Liver (tissue), 9 donors: ENCODE data around the gene CDC40. TPM values are rescaled to one million over a fixed set of nuclear protein-coding genes. Genes with fewer than 3 reads are reported as not detected.

Experiments
- DNase-seq: peaks from one replicate; pipeline ENCODE4 v3.0.0-alpha.2; 2017; ENCODE audit warnings: low spot score
- H3K27ac ChIP-seq, 2 donors: one replicate each; pipeline ENCODE4 v1.7.0; 2013; ENCODE audit warnings: inconsistent platforms in 2 of 2, low read length in 2 of 2, control low read depth in 1 of 2, low read depth in 1 of 2, mild to moderate bottlenecking in 1 of 2
- H3K27me3 ChIP-seq, 4 donors: one replicate each; pipeline versions ENCODE4 v1.6.1 to v1.7.0; 2013; ENCODE audit warnings: low read length in 3 of 4, inconsistent platforms in 1 of 4, mild to moderate bottlenecking in 1 of 4, moderate library complexity in 1 of 4; ENCODE audit not compliant: control insufficient read depth in 4 of 4, insufficient read depth in 4 of 4
- H3K36me3 ChIP-seq, 4 donors: one replicate each; pipeline versions ENCODE4 v1.6.1 to v1.7.0; 2013; ENCODE audit warnings: low read length in 3 of 4, mild to moderate bottlenecking in 3 of 4, low read depth in 1 of 4, moderate library complexity in 1 of 4; ENCODE audit not compliant: control insufficient read depth in 4 of 4, insufficient read depth in 3 of 4
- H3K4me1 ChIP-seq, 4 donors: one replicate each; pipeline versions ENCODE4 v1.6.1 to v1.7.0; 2013; ENCODE audit warnings: low read length in 3 of 4, mild to moderate bottlenecking in 3 of 4, moderate library complexity in 1 of 4; ENCODE audit not compliant: control insufficient read depth in 4 of 4, insufficient read depth in 4 of 4
- H3K4me3 ChIP-seq, 3 donors: one replicate each; pipeline versions ENCODE4 v1.6.1 to v1.7.0; 2013; ENCODE audit warnings: low read length in 3 of 3, control low read depth in 1 of 3, low read depth in 1 of 3, mild to moderate bottlenecking in 1 of 3
- H3K9ac ChIP-seq, 2 donors: one replicate each; pipeline ENCODE4 v1.7.0; 2013; ENCODE audit warnings: low read length in 2 of 2, mild to moderate bottlenecking in 2 of 2, moderate library complexity in 2 of 2, control low read depth in 1 of 2, low read depth in 1 of 2
- H3K9me3 ChIP-seq, 4 donors: one replicate each; pipeline versions ENCODE4 v1.6.1 to v1.7.0; 2013; ENCODE audit warnings: low read length in 3 of 4; ENCODE audit not compliant: control insufficient read depth in 4 of 4
- CTCF ChIP-seq: fragments of 150-350 bp; IDR thresholded peaks from 2 replicates; pipeline ENCODE4 v1.5.1; 2017; ENCODE audit warnings: improper control_type of control experiment, low read depth, low read length; ENCODE audit not compliant: missing input control
- EGR1 ChIP-seq, 2 donors: IDR thresholded peaks; 2 replicates each; pipeline ENCODE4 v1.6.1; 2016 to 2018; ENCODE audit warnings: antibody characterized with exemption in 2 of 2, low read depth in 2 of 2
- FOXA1 ChIP-seq: IDR thresholded peaks from 2 replicates; pipeline ENCODE4 v1.6.1; 2016; ENCODE audit warnings: antibody characterized with exemption
- FOXA2 ChIP-seq: IDR thresholded peaks from 2 replicates; pipeline ENCODE4 v1.6.1; 2016; ENCODE audit warnings: antibody characterized with exemption
- GABPA ChIP-seq, 2 donors: IDR thresholded peaks in 1 of 2; conservative IDR thresholded peaks in 1 of 2; 2 replicates each; pipeline ENCODE4 v1.6.1; 2016; ENCODE audit warnings: antibody characterized with exemption in 2 of 2, mild to moderate bottlenecking in 1 of 2, moderate library complexity in 1 of 2
- HNF4A ChIP-seq, 2 donors: conservative IDR thresholded peaks; 2 replicates each; pipeline ENCODE4 v1.6.1; 2016; ENCODE audit warnings: antibody characterized with exemption in 2 of 2, mild to moderate bottlenecking in 2 of 2
- HNF4G ChIP-seq: IDR thresholded peaks from 2 replicates; pipeline ENCODE4 v1.6.1; 2016; ENCODE audit warnings: antibody characterized with exemption
- NR2F2 ChIP-seq: IDR thresholded peaks from 2 replicates; pipeline ENCODE4 v1.6.1; 2016; ENCODE audit warnings: antibody characterized with exemption
- REST ChIP-seq: IDR thresholded peaks from 2 replicates; pipeline ENCODE4 v1.6.1; 2016; ENCODE audit warnings: antibody characterized with exemption, mild to moderate bottlenecking
- RXRA ChIP-seq, 2 donors: IDR thresholded peaks; 2 replicates each; pipeline ENCODE4 v1.6.1; 2017 to 2018; ENCODE audit warnings: antibody characterized with exemption in 2 of 2, mild to moderate bottlenecking in 1 of 2
- SP1 ChIP-seq: IDR thresholded peaks from 2 replicates; pipeline ENCODE4 v1.6.1; 2018; ENCODE audit warnings: antibody characterized with exemption, mild to moderate bottlenecking
- TAF1 ChIP-seq: conservative IDR thresholded peaks from 2 replicates; pipeline ENCODE4 v1.6.1; 2016; ENCODE audit warnings: antibody characterized with exemption, mild to moderate bottlenecking
- YY1 ChIP-seq: IDR thresholded peaks from 2 replicates; pipeline ENCODE4 v1.6.1; 2016; ENCODE audit warnings: antibody characterized with exemption, mild to moderate bottlenecking
- ZBTB33 ChIP-seq: IDR thresholded peaks from 2 replicates; pipeline ENCODE4 v1.6.1; 2016; ENCODE audit warnings: antibody characterized with exemption
- WGBS: extraction: QIAGEN DNeasy Blood & Tissue Kit; methylation state at CpG from one replicate; pipeline ENCODE4 v1.1.7; 2013; 5-methylcytosine and 5-hydroxymethylcytosine counted together
- polyA plus RNA-seq, 2 donors: library from polyadenylated mRNA; stranded (reverse) in 1 of 2; unstranded in 1 of 2; fragments of 200-250 nt in 1 of 2; fragments of >200 nt in 1 of 2; fragmentation: Nextera tagmentation in 1 of 2; extraction: Ambion mirVana in 1 of 2; gene quantifications; one replicate each; pipeline versions ENCODE4 v1.2.1 to v1.2.3, GENCODE V29; 2013 to 2015
- total RNA-seq, 2 donors: library from RNA; depleted of rRNA; stranded (reverse); fragments of >200 nt; gene quantifications; one replicate each; pipeline ENCODE4 v1.2.3, GENCODE V29; 2014
- donor health status: healthy.
- donor health status: healthy.
- donor health status: healthy.
- donor health status: healthy.
- donor health status: healthy.

Gene CDC40
- total and polyA plus RNA-seq, 4 donors: 6.7 to 19.8 (median 13.3) TPM

GRCh38 chr6:110196874-110197273 is 16.6 kb downstream of the CDC40 start (continued):
- TF ChIP-seq REST: no peak
- no peak for TF ChIP-seq HNF4G
- no peak for TF ChIP-seq YY1
- no peak for TF ChIP-seq FOXA2

GRCh38 chr6:110198561-110198960 is 18.3 kb downstream of the CDC40 start:
- WGBS: 98% methylated on average over 3 of the region's 3 CpGs
- Histone ChIP-seq H3K9ac (no peak overlapping the region), H3K27me3 (no peaks in the 10 kb centered on the region), H3K36me3 (peaks cover 1 to 7% (median 4%) of the 10 kb centered on the region in 4 donors), H3K27ac (no peak overlapping the region), H3K4me1 (no peaks in the 10 kb centered on the region), H3K9me3 (no peaks in the 10 kb centered on the region), H3K4me3 (no peak overlapping the region)
- DNase-seq: no peak
- TF ChIP-seq RXRA (IDR thresholded peaks at IDR 0.05): no peak
- no peak for TF ChIP-seq HNF4G
- TF ChIP-seq REST: no peak
- TF ChIP-seq EGR1 (IDR thresholded peaks at IDR 0.05; ENCODE audit: low read depth in 2 of 2): no peak
- TF ChIP-seq HNF4A (conservative IDR thresholded peaks at IDR 0.05): no peak
- no peak for TF ChIP-seq ZBTB33
- TF ChIP-seq GABPA (IDR thresholded peaks at IDR 0.05 in 1 of 2, conservative IDR thresholded peaks at IDR 0.05 in 1 of 2): no peak

GRCh38 chr6:110201151-110201884 is 21.1 kb downstream of the CDC40 start:
- Histone ChIP-seq H3K9me3 (no peaks in the 10 kb centered on the region), H3K4me1 (no peaks in the 10 kb centered on the region), H3K36me3 (no peaks in the 10 kb centered on the region), H3K4me3 (no peak overlapping the region), H3K9ac (no peak overlapping the region), H3K27ac (no peak overlapping the region), H3K27me3 (no peaks in the 10 kb centered on the region)
- TF ChIP-seq EGR1 (IDR thresholded peaks at IDR 0.05; ENCODE audit: low read depth in 2 of 2) (no peak), SP1 (no peak), NR2F2 (no peak), FOXA1 (no peak), FOXA2 (no peak), CTCF (no peak), TAF1 (no peak), GABPA (IDR thresholded peaks at IDR 0.05 in 1 of 2, conservative IDR thresholded peaks at IDR 0.05 in 1 of 2) (no peak)
- WGBS: 95% methylated on average over 3 of the region's 3 CpGs
- DNase-seq: no peak
